ENCODE data around the gene HSPA1L. TPM values are rescaled to one million over a fixed set of nuclear protein-coding genes. Genes with fewer than 3 reads are reported as not detected.

Gene HSPA1L
- total RNA-seq, result 2.0 and 2.4 TPM in 2 replicates
- total RNA-seq (2013), result 2.4 TPM
- polyA plus RNA-seq, result 0.49 and 0.81 TPM in 2 replicates
- polyA minus RNA-seq, result 1.9 and 2.5 TPM in 2 replicates

GRCh38 chr6:31815025-31815838 is at the start of gene HSPA1L, which contains the start of gene HSPA1A:
HSPA1L (minus strand) TSS chr6:31815283; CDS start chr6:31811972, 3,311 bp downstream.
HSPA1A (plus strand) TSS chr6:31815543; CDS start chr6:31815757, 214 bp downstream.
- peak; percentile 74 for DNase-seq

More at GRCh38 chr6:31815025-31815838, at the start of gene HSPA1L, which contains the start of gene HSPA1A:
- Mint-ChIP-seq H3K4me1 (peaks cover 22% of the 10 kb centered on the region), H3K4me3 (peak within 1 kb of the TSS; percentile 96), H3K27ac (peak within 1 kb of the TSS; percentile 93), H3K27me3 (no peaks in the 10 kb centered on the region), H3K9me3 (ENCODE audit: insufficient read depth) (no peaks in the 10 kb centered on the region)
- ATAC-seq (ENCODE audit: low read depth), result peak; percentile 59
- no peak for TF ChIP-seq EZH2 (IDR thresholded peaks at IDR 0.05; ENCODE audit: borderline replicate concordance, insufficient read depth, low read depth, low read length, poor library complexity, severe bottlenecking)
- TF ChIP-seq CTCF (IDR thresholded peaks at IDR 0.05), result no peak
- Histone ChIP-seq H3K79me2 (ENCODE audit: control insufficient read depth, insufficient read depth, low read length) (peaks cover 12% of the 10 kb centered on the region), H3K36me3 (replicated peaks in 1 of 2; ENCODE audit: control extremely low read depth in 1 of 2, control insufficient read depth in 1 of 2, extremely low read depth in 1 of 2, insufficient read depth in 2 of 2, low read length in 1 of 2) (no peaks in the 10 kb centered on the region), H3K4me3 (ENCODE audit: control extremely low read depth in 1 of 5, extremely low read depth in 1 of 5, insufficient read depth in 1 of 5, low read depth in 2 of 5, low read length in 4 of 5) (peak within 1 kb of the TSS; percentile 50 to 79 (median 73)), H2AFZ (ENCODE audit: insufficient read depth, low read depth, low read length, poor library complexity, severe bottlenecking) (peak within 1 kb of the TSS; percentile 87), H3K4me1 (ENCODE audit: control insufficient read depth in 2 of 2, insufficient read depth in 2 of 2, low read length in 2 of 2) (peaks cover 15 to 30% of the 10 kb centered on the region in 2 donors), H3K27ac (ENCODE audit: low read length in 2 of 2) (peak within 1 kb of the TSS; percentile 11 to 73), H3K9ac (ENCODE audit: low read length) (peak within 1 kb of the TSS; percentile 69), H4K20me1 (ENCODE audit: control insufficient read depth, insufficient read depth, low read length, poor library complexity, severe bottlenecking) (no peaks in the 10 kb centered on the region), H3K4me2 (replicated peaks; ENCODE audit: low read depth, low read length, poor library complexity, severe bottlenecking) (peak within 1 kb of the TSS; percentile 94), H3K27me3 (replicated peaks in 1 of 4; ENCODE audit: control extremely low read depth in 1 of 4, control insufficient read depth in 3 of 4, insufficient read depth in 4 of 4, low read length in 3 of 4) (no peaks in the 10 kb centered on the region), H3K9me3 (ENCODE audit: control extremely low read depth in 1 of 3, control insufficient read depth in 2 of 3, insufficient read depth in 1 of 3, low read length in 2 of 3) (no peaks in the 10 kb centered on the region)
- WGBS (ENCODE audit: insufficient coverage), result under 1% methylated on average over 48 of the region's 56 CpGs
- CTCF ChIA-PET, result interaction anchor here (0.9 to 3.6 kb wide), 9 partner anchors 9 to 134 kb away, joined by 3 to 49 read pairs (median 4); partner anchors contain the start of genes DDAH2, LSM2, LY6G5C and VARS1
- POLR2A ChIA-PET, result interaction anchor here (0.6 to 2.9 kb wide), 16 partner anchors 9 to 247 kb away, joined by 3 to 37 read pairs (median 6); partner anchors contain the start of genes DDAH2, LSM2, MPIG6B and MSH5
- intact Hi-C loops (cut with micrococcal nuclease), result loop anchor here (2.0 to 5.0 kb wide), 3 partner anchors 16 to 47 kb away; partner anchors contain the start of gene NEU1
